SK-N-SH treated with all-trans-retinoic acid at 6 μM for 48 hours (cell line): ENCODE data around the gene POU2F3.

ENCODE experiments used
- ATAC-seq: fragments of 200-7000 bp; cut with Tn5 transposase; 3 replicates; pipeline ENCODE4 v1.9.1; 2020; ENCODE audit warnings: mild to moderate bottlenecking, moderate library complexity
- BACH2 ChIP-seq: fragments of 250-450 bp; sonication (Bioruptor Pico); IDR thresholded peaks from 2 replicates; pipeline ENCODE4 v1.9.0; 2021; ENCODE audit warnings: mild to moderate bottlenecking, borderline replicate concordance
- CREB5 ChIP-seq: fragments of 250-450 bp; sonication (Bioruptor Pico); IDR thresholded peaks from 2 replicates; pipeline ENCODE4 v1.5.1; 2020; ENCODE audit warnings: low read depth, mild to moderate bottlenecking, moderate library complexity
- CSDC2 ChIP-seq: fragments of 250-450 bp; sonication (Bioruptor Pico); IDR thresholded peaks from 2 replicates; pipeline ENCODE4 v1.5.0; 2020; ENCODE audit warnings: mild to moderate bottlenecking, moderate library complexity
- CSRNP3 ChIP-seq: fragments of 250-450 bp; sonication (Bioruptor Pico); IDR thresholded peaks from 2 replicates; pipeline ENCODE4 v1.5.1; 2021; ENCODE audit warnings: mild to moderate bottlenecking, moderate library complexity
- ESRRG ChIP-seq: fragments of 250-450 bp; sonication (Bioruptor Pico); IDR thresholded peaks from 2 replicates; pipeline ENCODE4 v1.6.1; 2021; ENCODE audit warnings: mild to moderate bottlenecking
- GLIS3 ChIP-seq: fragments of 250-450 bp; sonication (Bioruptor Pico); IDR thresholded peaks from 2 replicates; pipeline ENCODE4 v1.5.0; 2020; ENCODE audit warnings: mild to moderate bottlenecking, moderate library complexity
- ISL1 ChIP-seq: fragments of 250-450 bp; sonication (Bioruptor Pico); IDR thresholded peaks from 2 replicates; pipeline ENCODE4 v2.1.2; 2022; ENCODE audit warnings: mild to moderate bottlenecking, moderate library complexity
- OSR1 ChIP-seq: fragments of 250-450 bp; sonication (Bioruptor Pico); IDR thresholded peaks from 2 replicates; pipeline ENCODE4 v1.8.0; 2022; ENCODE audit warnings: moderate library complexity, mild to moderate bottlenecking, inconsistent platforms
- PATZ1 ChIP-seq: fragments of 250-450 bp; sonication (Bioruptor Pico); IDR thresholded peaks from 2 replicates; pipeline ENCODE4 v1.8.0; 2020; ENCODE audit warnings: mild to moderate bottlenecking, moderate library complexity, borderline replicate concordance
- PPARA ChIP-seq: fragments of 250-450 bp; sonication (Bioruptor Pico); IDR thresholded peaks from 2 replicates; pipeline ENCODE4 v1.5.0; 2020; ENCODE audit warnings: mild to moderate bottlenecking, borderline replicate concordance
- RARB ChIP-seq: fragments of 250-450 bp; sonication (Bioruptor Pico); IDR thresholded peaks from 2 replicates; pipeline ENCODE4 v1.8.0; 2021; ENCODE audit warnings: mild to moderate bottlenecking, moderate library complexity
- TOX ChIP-seq: fragments of 250-450 bp; sonication (Bioruptor Pico); IDR thresholded peaks from 2 replicates; pipeline ENCODE4 v1.8.0; 2021; ENCODE audit warnings: mild to moderate bottlenecking, moderate library complexity, borderline replicate concordance
- TSHZ2 ChIP-seq: fragments of 250-450 bp; sonication (Bioruptor Pico); IDR thresholded peaks from 2 replicates; pipeline ENCODE4 v1.5.0; 2020; ENCODE audit warnings: mild to moderate bottlenecking, moderate library complexity
- ZC3H10 ChIP-seq: fragments of 250-450 bp; sonication (Bioruptor Pico); IDR thresholded peaks from 2 replicates; pipeline ENCODE4 v1.5.1; 2021; ENCODE audit warnings: mild to moderate bottlenecking, moderate library complexity
- ZNF565 ChIP-seq: fragments of 450-650 bp; formaldehyde crosslinking; conservative IDR thresholded peaks from 2 replicates; pipeline ENCODE4 v1.5.0; 2020; ENCODE audit warnings: low read depth, mild to moderate bottlenecking, moderate library complexity
- ZNF8 ChIP-seq: fragments of 450-650 bp; formaldehyde crosslinking; IDR thresholded peaks from 2 replicates; pipeline ENCODE4 v1.5.0; 2020; ENCODE audit warnings: mild to moderate bottlenecking, moderate library complexity
- TF ChIP-seq, protein P1 (sequence below): fragments of 250-450 bp; sonication (Bioruptor Pico); IDR thresholded peaks from 2 replicates; pipeline ENCODE4 v1.8.0; 2021; ENCODE audit warnings: low read depth, mild to moderate bottlenecking, moderate library complexity, borderline replicate concordance

The POU2F3 gene

DNA sequence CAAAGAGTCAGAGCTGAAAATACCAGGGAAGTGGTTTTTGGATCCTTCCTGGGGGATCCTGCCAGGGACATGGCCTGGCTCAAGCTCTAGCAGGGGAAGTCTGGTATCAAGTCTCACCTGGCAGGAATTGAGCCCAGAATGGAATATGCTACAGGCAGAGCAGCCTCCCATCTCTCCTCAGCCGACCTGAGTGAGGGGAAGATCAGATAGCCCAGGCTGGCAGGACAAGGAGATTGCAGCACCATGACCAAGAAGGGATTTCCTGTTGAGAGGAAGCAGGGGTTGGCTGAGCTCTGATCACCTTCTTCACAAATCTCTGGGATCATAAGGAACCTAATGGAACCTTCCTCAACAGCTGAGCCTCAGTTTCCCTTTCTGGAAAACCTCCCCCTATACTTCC lies 16.1 kb upstream of the POU2F3 start:
- no peak for TF ChIP-seq ZNF565
- TF ChIP-seq, all 23 proteins: peak for 0
- ATAC-seq = no peak

- TF ChIP-seq CREB5 (CRISPR knock-in tag) = no peak
- TF ChIP-seq PATZ1 = no peak
- no peak for TF ChIP-seq RARB
- no peak for ATAC-seq
These were observed 15.6 kb upstream of the POU2F3 start for GRCh38 chr11:120224361-120224760.

DNA sequence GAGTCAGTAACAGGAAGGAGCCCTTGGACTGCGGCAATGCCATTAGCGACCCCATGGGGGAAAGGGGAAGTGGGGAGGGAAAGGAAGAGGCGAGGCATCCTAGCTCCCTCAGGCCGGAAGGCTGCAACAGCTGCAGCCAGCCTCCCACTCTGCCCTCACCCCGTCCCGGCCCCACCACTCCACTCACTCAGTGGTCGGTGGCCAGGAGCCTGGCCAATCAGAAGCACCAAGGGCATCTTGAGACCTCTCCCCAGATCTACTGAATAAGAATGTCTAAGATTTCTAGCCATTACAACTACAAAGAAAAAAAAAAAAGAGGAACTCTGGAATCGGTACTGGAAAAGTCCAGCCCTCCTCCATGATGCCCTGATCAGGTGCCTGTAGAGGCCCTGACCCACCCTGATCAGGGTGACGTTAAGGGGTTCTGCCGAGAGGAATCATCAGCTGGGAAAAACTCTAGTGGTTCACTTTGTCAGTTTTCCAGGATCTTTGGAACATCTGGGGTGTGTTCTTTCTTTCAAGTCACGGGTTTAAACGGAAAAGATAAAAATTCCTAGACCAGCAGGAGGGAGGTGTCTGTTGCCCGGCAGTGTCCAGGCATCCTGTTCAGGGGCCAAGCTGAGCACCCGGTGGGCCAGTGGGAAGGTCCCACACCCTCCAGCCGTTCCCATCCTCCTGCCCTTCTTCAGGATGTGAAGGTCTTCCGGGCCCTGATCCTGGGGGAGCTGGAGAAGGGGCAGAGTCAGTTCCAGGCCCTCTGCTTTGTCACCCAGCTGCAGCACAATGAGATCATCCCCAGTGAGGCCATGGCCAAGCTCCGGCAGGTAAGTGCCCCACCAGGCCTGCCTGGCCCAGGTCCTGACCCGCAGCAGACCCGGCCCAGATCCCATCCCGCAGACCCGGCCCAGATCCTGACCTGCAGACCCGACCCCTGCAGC lies 14.7 kb upstream of the POU2F3 start:
- ATAC-seq = no peak
- TF ChIP-seq ZC3H10 (CRISPR knock-in tag) = no peak
- TF ChIP-seq CSRNP3 (CRISPR knock-in tag) = no peak
- TF ChIP-seq, protein P1, sequence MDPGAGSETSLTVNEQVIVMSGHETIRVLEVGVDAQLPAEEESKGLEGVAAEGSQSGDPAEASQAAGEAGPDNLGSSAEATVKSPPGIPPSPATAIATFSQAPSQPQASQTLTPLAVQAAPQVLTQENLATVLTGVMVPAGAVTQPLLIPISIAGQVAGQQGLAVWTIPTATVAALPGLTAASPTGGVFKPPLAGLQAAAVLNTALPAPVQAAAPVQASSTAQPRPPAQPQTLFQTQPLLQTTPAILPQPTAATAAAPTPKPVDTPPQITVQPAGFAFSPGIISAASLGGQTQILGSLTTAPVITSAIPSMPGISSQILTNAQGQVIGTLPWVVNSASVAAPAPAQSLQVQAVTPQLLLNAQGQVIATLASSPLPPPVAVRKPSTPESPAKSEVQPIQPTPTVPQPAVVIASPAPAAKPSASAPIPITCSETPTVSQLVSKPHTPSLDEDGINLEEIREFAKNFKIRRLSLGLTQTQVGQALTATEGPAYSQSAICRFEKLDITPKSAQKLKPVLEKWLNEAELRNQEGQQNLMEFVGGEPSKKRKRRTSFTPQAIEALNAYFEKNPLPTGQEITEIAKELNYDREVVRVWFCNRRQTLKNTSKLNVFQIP (CRISPR knock-in tag) = no peak
- no peak for TF ChIP-seq TOX (CRISPR knock-in tag)
- TF ChIP-seq PPARA = no peak
- no peak for TF ChIP-seq TSHZ2 (CRISPR knock-in tag)
- TF ChIP-seq BACH2 (CRISPR knock-in tag) = no peak
- no peak for TF ChIP-seq ISL1 (CRISPR knock-in tag)
- TF ChIP-seq ZNF8 (CRISPR knock-in tag) = no peak
- TF ChIP-seq CSDC2 (CRISPR knock-in tag) = no peak
- no peak for TF ChIP-seq ZNF565
- no peak for TF ChIP-seq CREB5 (CRISPR knock-in tag)

- no peak for ATAC-seq
- TF ChIP-seq RARB = no peak
- no peak for TF ChIP-seq GLIS3 (CRISPR knock-in tag)
- no peak for TF ChIP-seq PATZ1
- no peak for TF ChIP-seq TSHZ2 (CRISPR knock-in tag)
- no peak for TF ChIP-seq OSR1
- TF ChIP-seq PPARA = no peak
- no peak for TF ChIP-seq ESRRG
- no peak for TF ChIP-seq CREB5 (CRISPR knock-in tag)
- TF ChIP-seq, all 23 proteins: peak for 0
These were observed 13.7 kb upstream of the POU2F3 start for GRCh38 chr11:120226242-120226641.
